ENCODE results near the gene COA7.

Gene COA7

DNA sequence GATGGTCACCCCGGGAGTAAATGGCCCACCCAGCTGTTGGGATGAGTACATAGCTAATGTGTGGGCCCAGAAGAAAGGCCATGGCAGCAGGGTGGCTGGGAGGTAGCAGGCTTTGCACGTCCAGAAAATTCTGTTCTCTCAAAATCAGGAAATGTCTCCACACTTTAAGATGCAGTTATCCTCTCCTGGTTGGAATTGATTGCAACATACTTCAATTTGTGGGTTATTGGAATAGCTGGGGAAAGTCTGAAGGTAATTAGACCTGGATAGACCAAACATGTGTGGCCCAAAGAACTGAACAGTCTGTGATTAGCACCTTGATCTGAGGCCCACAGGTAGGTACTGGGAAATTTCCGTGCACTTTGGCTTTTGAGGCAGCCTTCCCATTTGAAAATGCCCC lies 30.2 kb downstream of the COA7 start:
- no peak for DNase-seq

GRCh38 chr1:52667290-52667689 lies 30.9 kb downstream of the COA7 start:
- DNase-seq, result no peak

GRCh38 chr1:52665006-52665941 lies 32.9 kb downstream of the COA7 start:
- no peak for DNase-seq

DNA sequence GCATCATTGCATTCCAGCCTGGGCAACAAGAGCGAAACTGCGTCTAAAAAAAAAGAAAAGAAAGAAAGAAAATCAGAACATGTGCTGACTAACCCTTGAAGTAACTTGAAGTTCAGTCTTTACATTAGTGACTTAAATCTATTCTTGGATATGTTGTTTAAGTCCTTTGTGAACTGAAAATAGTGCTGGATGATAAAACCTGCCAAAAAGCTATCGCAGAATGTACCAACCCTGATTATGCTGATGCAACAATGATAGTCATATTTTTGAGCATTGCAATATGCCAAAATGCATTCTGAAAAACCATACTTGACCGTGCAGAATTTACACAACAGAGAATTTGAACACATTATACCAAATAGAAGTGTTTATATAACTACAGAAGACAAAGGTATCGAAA lies 34.4 kb downstream of the COA7 start:
- DNase-seq, result peak in 1 of 3 experiments; percentile 12

- peak; percentile 48 to 97 (median 90) for DNase-seq
Observed at GRCh38 chr1:52662645-52663313, 35.4 kb downstream of the COA7 start.

DNA sequence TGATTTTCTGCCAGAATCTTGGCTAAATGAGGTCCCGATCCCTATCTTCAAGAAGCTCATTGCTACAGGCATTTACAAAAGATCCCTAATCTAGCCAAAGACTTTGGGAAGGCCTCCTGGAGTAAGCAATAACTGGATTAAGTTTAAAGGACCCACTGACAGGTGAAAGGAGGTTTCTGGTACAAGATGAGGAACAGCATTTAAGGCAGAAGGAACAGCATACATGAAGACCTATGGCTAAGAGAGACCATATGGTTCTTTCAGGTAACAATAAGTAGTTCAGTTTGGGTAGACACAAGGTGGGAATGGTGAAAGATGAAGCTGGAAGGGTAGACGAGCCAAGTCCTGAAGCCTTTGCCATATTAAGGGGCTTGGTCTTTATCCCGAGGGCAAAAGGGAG lies 37.3 kb downstream of the COA7 start:
- DNase-seq, result no peak

GRCh38 chr1:52659851-52660596 lies 38.1 kb downstream of the COA7 start:
- peak in 2 of 3 experiments; percentile 37 to 69 for DNase-seq

GRCh38 chr1:52659356-52659755 lies 38.8 kb downstream of the COA7 start:
- DNase-seq, result no peak

DNA sequence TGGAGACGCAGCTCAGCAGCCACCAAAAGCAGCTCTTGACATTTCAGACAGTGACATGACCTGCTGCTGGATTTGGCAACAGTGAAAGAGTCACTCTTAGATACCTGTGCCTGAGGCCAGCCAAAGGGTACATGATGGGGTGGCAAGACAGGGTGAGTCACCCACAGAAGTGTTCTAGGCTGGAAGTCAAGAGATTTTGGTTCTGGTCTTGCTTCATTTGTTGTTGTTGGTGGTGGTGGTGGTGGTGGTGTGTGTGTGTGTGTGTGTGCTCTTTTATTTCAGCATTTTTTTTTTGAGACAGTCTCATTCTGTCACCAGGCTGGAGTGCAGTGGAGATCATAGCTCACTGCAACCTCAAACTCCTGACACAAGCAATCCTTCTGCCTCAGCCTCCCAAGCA lies 39.4 kb downstream of the COA7 start:
- no peak for DNase-seq

- DNase-seq, result no peak
Observed at GRCh38 chr1:52657702-52658101, 40.4 kb downstream of the COA7 start.

- DNase-seq, result no peak
Observed at GRCh38 chr1:52654063-52654462, 44.1 kb downstream of the COA7 start.

- DNase-seq, result no peak
Observed at GRCh38 chr1:52653207-52653849, 44.8 kb downstream of the COA7 start.

GRCh38 chr1:52651904-52652303 lies 46.2 kb downstream of the COA7 start:
- no peak for DNase-seq

DNA sequence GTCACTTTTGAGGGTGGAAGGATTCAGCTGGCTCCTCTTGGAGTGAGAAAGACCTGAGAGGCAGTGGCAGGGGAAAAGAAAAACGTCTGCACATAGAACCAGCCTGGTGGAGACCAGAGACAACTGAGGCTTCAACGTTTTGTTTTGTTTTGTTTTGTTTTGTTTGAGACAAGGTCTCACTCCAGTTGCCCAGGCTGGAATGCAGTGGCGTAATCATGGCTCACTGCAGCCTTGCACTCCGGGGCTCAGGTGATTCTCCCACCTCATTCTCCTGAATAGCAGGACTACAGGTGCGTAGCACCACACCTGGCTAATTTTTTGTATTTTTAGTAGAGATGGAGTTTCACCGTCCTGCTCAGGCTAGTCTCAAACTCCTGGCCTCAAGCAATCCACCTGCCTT lies 52.9 kb downstream of the COA7 start:
- DNase-seq, result no peak

GRCh38 chr1:52641307-52641706 lies 56.8 kb downstream of the COA7 start:
- DNase-seq, result no peak

DNA sequence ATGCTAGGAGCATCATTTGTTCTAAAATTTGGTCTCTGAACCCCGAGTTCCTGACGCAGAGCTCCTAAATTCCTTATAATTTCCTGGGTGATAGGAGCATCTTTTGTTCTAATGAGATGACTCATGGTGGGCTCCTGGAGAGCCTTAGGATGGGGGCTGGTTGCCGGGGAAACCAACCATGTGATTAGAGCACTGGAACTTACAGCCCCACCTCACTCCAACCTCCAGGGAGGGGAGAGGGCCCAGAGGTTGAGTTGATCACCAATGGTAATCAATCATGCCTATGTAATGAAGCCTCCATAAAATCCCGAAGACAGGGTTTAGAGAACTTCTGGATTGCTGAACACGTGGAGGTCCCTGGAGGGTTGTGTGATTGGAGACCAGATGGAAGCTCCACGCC lies 57.5 kb downstream of the COA7 start:
- no peak for DNase-seq

DNA sequence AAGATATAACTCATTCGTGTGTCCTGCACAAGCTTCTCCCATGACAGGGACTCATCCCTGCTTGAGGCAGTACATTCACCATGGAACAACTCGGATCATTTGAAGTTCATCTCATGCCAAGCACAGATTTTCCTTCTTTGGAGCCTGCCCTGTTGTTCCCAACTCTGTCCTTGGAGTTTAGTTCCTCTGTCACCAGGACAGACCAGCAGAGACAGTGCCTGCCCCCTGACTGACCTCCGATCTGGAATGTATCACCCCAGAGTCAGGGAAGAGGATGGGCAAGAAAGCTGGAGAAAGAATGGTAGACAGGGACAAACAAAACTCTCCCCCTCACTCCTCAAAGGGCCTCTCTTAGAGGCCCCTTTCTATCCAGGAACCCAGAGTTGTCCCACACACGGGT lies 60.2 kb downstream of the COA7 start:
- DNase-seq, result no peak

GRCh38 chr1:52636721-52637695 lies 61.1 kb downstream of the COA7 start:
- no peak for DNase-seq

GRCh38 chr1:52635321-52636089 lies 62.6 kb downstream of the COA7 start:
- no peak for DNase-seq
